Measurements from ENCODE around the gene SLC19A2. TPM values are rescaled to one million over a fixed set of nuclear protein-coding genes. Genes with fewer than 3 reads are reported as not detected.

Gene SLC19A2
- total and polyA plus RNA-seq, 2 donors (not counting 3 experiments of a cell fraction or from before 2014, with no cell fraction given): 5.2 to 5.4 TPM

DNA sequence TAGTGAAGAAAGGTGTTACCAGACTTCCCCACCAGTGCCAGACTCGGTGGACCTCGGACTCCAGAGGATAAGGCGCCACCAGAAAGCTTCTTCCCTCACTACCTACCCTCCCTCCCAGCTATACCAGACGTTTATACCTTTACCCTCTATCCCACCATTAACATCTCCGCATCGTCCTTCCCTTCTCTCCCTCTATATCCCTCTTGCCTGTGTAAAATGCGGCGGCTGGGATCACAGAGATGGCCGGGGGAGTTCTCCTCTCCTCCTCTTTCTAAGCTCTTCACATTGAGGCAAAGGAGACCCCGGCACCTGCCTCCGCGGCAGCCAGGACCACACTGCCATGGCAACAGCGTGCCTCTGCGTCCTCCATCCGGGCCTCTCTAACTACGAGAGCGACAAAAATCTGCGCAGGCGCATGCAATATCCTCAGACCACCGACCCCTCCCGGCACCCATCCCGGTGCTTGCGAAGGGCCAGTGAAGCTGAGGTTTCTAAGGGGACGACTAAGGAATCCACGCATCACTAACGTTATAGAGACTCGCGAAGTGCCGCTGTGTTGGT is 58.6 kb downstream of the SLC19A2 start, which contains the start of gene CCDC181:
Gene CCDC181 (minus strand): TSS at position 394 of the 561 bp plus-strand sequence. CDS start 2,547 bp downstream, outside the sequence.
- Histone ChIP-seq H3K9me3 (replicated peaks; ENCODE audit: control insufficient read depth, insufficient read depth, low read length) (no peaks in the 10 kb centered on the region), H3K27me3 (ENCODE audit: control insufficient read depth in 2 of 2, insufficient read depth in 2 of 2, low read length in 2 of 2) (peaks cover 0 to 10% of the 10 kb centered on the region in 2 experiments), H3K9ac (replicated peaks; ENCODE audit: extremely low read depth, insufficient read depth, low read length) (peak within 1 kb of the TSS; percentile 44), H3K4me2 (ENCODE audit: insufficient read depth, low read length) (peak within 1 kb of the TSS; percentile 95), H3K4me1 (ENCODE audit: control insufficient read depth, extremely low read depth, insufficient read depth, low read length) (peaks cover 5% of the 10 kb centered on the region), H2AFZ (ENCODE audit: low read depth, low read length) (peak within 1 kb of the TSS; percentile 99), H3K36me3 (ENCODE audit: control insufficient read depth in 2 of 2, extremely low read depth in 1 of 2, insufficient read depth in 2 of 2, low read length in 2 of 2) (no peaks in the 10 kb centered on the region), H3K27ac (ENCODE audit: insufficient read depth, low read depth, low read length) (no peak within 1 kb of the TSS), H3K79me2 (ENCODE audit: control insufficient read depth, insufficient read depth, low read length) (no peaks in the 10 kb centered on the region), H4K20me1 (replicated peaks; ENCODE audit: control insufficient read depth, extremely low read depth, insufficient read depth, low read length) (no peaks in the 10 kb centered on the region), H3K4me3 (replicated peaks in 1 of 3; ENCODE audit: insufficient read depth in 1 of 3, low read depth in 1 of 3, low read length in 3 of 3) (peak within 1 kb of the TSS; percentile 42 to 72 (median 72)), H3K9me1 (replicated peaks; ENCODE audit: control insufficient read depth, extremely low read depth, insufficient read depth, low read length) (no peaks in the 10 kb centered on the region)
- peak; percentile 73 for DNase-seq (ENCODE audit: low read depth, low spot score)
- BruUV-seq (replicated peaks): no TSS peak
- ChIA-PET CTCF (interaction anchor here (0.9 to 1.8 kb wide), 4 partner anchors 15 to 119 kb away, joined by 3 to 8 read pairs (median 4); no protein-coding TSS in a partner anchor), POLR2A (interaction anchor here (0.7 to 1.1 kb wide), 2 partner anchors 59 to 570 kb away, joined by 4 read pairs; partner anchors contain the start of gene SLC19A2)
- intact Hi-C loops (cut with micrococcal nuclease) (no loop called here), dilution Hi-C loops (cut with MboI; ENCODE audit: extremely low pct_ligation_motif_present, low sequenced_read_pairs) (no loop called here)
- TF ChIP-seq MYC (IDR thresholded peaks at IDR 0.05; ENCODE audit: low read depth, low read length): no peak
- no peak for TF ChIP-seq FOS (IDR thresholded peaks at IDR 0.05; ENCODE audit: borderline replicate concordance, insufficient read depth, low read length)
- peak; percentile 19 for TF ChIP-seq EZH2 (IDR thresholded peaks at IDR 0.05; ENCODE audit: borderline replicate concordance, low read depth, low read length, severe bottlenecking)
- TF ChIP-seq CTCF (IDR thresholded peaks at IDR 0.05; ENCODE audit: extremely low read depth in 1 of 2, insufficient read depth in 1 of 2, low read depth in 1 of 2, low read length in 2 of 2): no peak
- FAIRE-seq: peak; percentile 44

Data from endothelial cell of umbilical vein (primary cell).